ENCODE results near the gene CPSF7. TPM values are rescaled to one million over a fixed set of nuclear protein-coding genes. Genes with fewer than 3 reads are reported as not detected.

The CPSF7 gene
- total RNA-seq, 1 experiment from 2014 or later: 87.0 TPM

DNA sequence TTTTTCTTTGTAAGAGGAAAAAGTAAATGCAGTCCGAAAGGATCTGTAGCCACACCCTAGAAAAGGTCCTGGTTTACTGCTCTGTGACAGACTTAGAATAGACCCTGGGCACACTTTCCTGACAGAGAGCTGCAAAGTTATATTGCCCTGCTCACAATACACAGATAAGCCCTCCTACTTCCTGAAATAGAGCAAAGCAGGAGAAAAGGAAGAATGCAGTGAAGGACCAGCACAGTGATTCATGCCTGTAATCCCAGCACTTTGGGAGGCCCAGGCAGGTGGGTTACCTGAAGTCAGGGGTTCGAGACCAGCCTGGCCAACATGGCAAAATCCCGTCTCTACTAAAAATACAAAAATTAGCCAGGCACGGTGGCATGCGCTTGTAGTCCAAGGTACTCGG is 70.3 kb downstream of the CPSF7 start:
- H3K9me3 ChIP-seq (ENCODE audit: insufficient read depth, low read depth): no peaks in the 10 kb centered on the region
- H2AFZ ChIP-seq: no peak overlapping the region
- no peak overlapping the region for H3K4me3 ChIP-seq
- no peak for TF ChIP-seq EZH2 (IDR thresholded peaks at IDR 0.05; ENCODE audit: low read depth)
- TF ChIP-seq, protein P1, sequence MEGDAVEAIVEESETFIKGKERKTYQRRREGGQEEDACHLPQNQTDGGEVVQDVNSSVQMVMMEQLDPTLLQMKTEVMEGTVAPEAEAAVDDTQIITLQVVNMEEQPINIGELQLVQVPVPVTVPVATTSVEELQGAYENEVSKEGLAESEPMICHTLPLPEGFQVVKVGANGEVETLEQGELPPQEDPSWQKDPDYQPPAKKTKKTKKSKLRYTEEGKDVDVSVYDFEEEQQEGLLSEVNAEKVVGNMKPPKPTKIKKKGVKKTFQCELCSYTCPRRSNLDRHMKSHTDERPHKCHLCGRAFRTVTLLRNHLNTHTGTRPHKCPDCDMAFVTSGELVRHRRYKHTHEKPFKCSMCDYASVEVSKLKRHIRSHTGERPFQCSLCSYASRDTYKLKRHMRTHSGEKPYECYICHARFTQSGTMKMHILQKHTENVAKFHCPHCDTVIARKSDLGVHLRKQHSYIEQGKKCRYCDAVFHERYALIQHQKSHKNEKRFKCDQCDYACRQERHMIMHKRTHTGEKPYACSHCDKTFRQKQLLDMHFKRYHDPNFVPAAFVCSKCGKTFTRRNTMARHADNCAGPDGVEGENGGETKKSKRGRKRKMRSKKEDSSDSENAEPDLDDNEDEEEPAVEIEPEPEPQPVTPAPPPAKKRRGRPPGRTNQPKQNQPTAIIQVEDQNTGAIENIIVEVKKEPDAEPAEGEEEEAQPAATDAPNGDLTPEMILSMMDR (conservative IDR thresholded peaks at IDR 0.05): no peak
- H3K9me2 ChIP-seq (ENCODE audit: insufficient read depth): no peaks in the 10 kb centered on the region
- CTCF ChIA-PET: interaction anchor here (4.3 kb wide), 1 partner anchor 23 kb away, joined by 31 read pairs; no protein-coding TSS in a partner anchor
- no peak overlapping the region for H3K4me2 ChIP-seq
- peaks cover 23% of the 10 kb centered on the region for H3F3A ChIP-seq (ENCODE audit: insufficient read depth, low read depth)
- no peak overlapping the region for H3K27ac ChIP-seq
- peaks cover 7% of the 10 kb centered on the region for H3K36me3 ChIP-seq (ENCODE audit: low read depth)
- POLR2A ChIA-PET (ENCODE audit: unreplicated experiment): interaction anchor here (0.6 kb wide), 1 partner anchor 33 kb away, joined by 3 read pairs; the partner anchor contains the start of gene TMEM216
- no peaks in the 10 kb centered on the region for H3K27me3 ChIP-seq (ENCODE audit: insufficient read depth, low read depth)
- no peaks in the 10 kb centered on the region for H4K20me1 ChIP-seq (ENCODE audit: insufficient read depth)
- intact Hi-C loops (cut with micrococcal nuclease; ENCODE audit: unreplicated experiment): no loop called here
- no TSS peak for BruUV-seq (replicated peaks)
- DNase-seq: no peak
- H3K4me1 ChIP-seq (replicated peaks; ENCODE audit: insufficient read depth): peaks cover 20% of the 10 kb centered on the region
- H3K79me2 ChIP-seq (ENCODE audit: low read depth): peaks cover 42% of the 10 kb centered on the region

DNA sequence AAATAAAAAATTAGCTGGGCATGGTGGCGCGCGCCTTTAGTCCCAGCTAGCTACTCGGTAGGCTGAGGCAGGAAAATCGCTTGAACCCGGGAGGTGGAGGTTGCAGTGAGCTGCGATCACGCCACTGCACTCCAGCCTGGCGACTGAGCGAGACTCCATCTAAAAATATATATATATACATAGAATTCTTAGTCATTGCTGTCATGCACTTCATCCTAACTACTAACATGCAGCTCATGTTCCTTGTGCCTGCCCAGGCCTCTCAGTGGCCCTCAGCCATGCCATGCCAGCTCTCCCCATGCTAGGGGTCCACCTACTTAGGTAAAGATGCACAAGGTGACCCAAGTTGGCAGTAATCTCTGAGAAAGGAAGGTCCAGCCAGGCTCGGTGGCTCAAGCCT is 71.2 kb downstream of the CPSF7 start:
- DNase-seq: no peak
- BruUV-seq (replicated peaks): no TSS peak
- H3K4me2 ChIP-seq: no peak overlapping the region
- ChIA-PET CTCF (no interaction called here), POLR2A (ENCODE audit: unreplicated experiment) (no interaction called here)
- no peak overlapping the region for H3K4me3 ChIP-seq
- H3K4me1 ChIP-seq (replicated peaks; ENCODE audit: insufficient read depth): peaks cover 16% of the 10 kb centered on the region
- H4K20me1 ChIP-seq (ENCODE audit: insufficient read depth): no peaks in the 10 kb centered on the region
- peaks cover 15% of the 10 kb centered on the region for H3F3A ChIP-seq (ENCODE audit: insufficient read depth, low read depth)
- intact Hi-C loops (cut with micrococcal nuclease; ENCODE audit: unreplicated experiment): no loop called here
- no peaks in the 10 kb centered on the region for H3K9me2 ChIP-seq (ENCODE audit: insufficient read depth)
- H3K9me3 ChIP-seq (ENCODE audit: insufficient read depth, low read depth): no peaks in the 10 kb centered on the region
- no peak overlapping the region for H3K27ac ChIP-seq
- peaks cover 32% of the 10 kb centered on the region for H3K79me2 ChIP-seq (ENCODE audit: low read depth)
- H3K27me3 ChIP-seq (ENCODE audit: insufficient read depth, low read depth): no peaks in the 10 kb centered on the region
- no peak for TF ChIP-seq EZH2 (IDR thresholded peaks at IDR 0.05; ENCODE audit: low read depth)
- TF ChIP-seq, protein P1 (conservative IDR thresholded peaks at IDR 0.05): no peak
- no peaks in the 10 kb centered on the region for H3K36me3 ChIP-seq (ENCODE audit: low read depth)
- H2AFZ ChIP-seq: no peak overlapping the region

DNA sequence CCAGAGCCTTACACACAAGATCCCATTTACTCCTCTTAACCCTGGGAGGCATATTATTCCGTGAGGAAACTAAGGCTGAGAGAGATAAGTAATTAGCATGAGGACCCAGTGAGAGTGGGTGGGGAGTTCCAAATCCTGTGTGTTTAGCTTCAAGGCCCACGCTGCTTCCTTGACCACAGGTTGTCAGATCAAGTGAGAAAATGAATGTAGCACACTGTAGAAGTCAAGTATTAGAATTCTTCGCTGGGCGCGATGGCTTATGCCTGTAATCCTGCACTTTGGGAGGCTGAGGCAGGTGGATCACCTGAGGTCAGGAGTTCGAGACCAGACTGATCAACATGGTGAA is 71.9 kb downstream of the CPSF7 start:
- Histone ChIP-seq H3K4me2 (no peak overlapping the region), H3K79me2 (ENCODE audit: low read depth) (peaks cover 25% of the 10 kb centered on the region), H3K4me1 (replicated peaks; ENCODE audit: insufficient read depth) (peaks cover 10% of the 10 kb centered on the region), H3K36me3 (ENCODE audit: low read depth) (no peaks in the 10 kb centered on the region), H3K9me2 (ENCODE audit: insufficient read depth) (no peaks in the 10 kb centered on the region), H3F3A (ENCODE audit: insufficient read depth, low read depth) (peaks cover 12% of the 10 kb centered on the region; the same call in 1 of the 2 replicates), H3K27me3 (ENCODE audit: insufficient read depth, low read depth) (no peaks in the 10 kb centered on the region), H3K4me3 (no peak overlapping the region), H3K27ac (no peak overlapping the region), H2AFZ (no peak overlapping the region), H3K9me3 (ENCODE audit: insufficient read depth, low read depth) (no peaks in the 10 kb centered on the region), H4K20me1 (ENCODE audit: insufficient read depth) (no peaks in the 10 kb centered on the region)
- DNase-seq: no peak
- CTCF ChIA-PET: interaction anchor here (0.5 kb wide), 1 partner anchor 509 kb away, joined by 6 read pairs; no protein-coding TSS in a partner anchor
- POLR2A ChIA-PET (ENCODE audit: unreplicated experiment): no interaction called here
- no TSS peak for BruUV-seq (replicated peaks)
- no peak for TF ChIP-seq EZH2 (IDR thresholded peaks at IDR 0.05; ENCODE audit: low read depth)
- TF ChIP-seq, protein P1 (conservative IDR thresholded peaks at IDR 0.05): no peak
- intact Hi-C loops (cut with micrococcal nuclease; ENCODE audit: unreplicated experiment): no loop called here
